DMS53 treated with DMSO at 0.1 percent for 48 hours (cell line): Measurements from ENCODE around the gene CHD2.
"Not testable (repeated sequence)": the region's sequence is repeated elsewhere in the genome, so short reads cannot be mapped to it uniquely, and the experiment has no call there.

Experiments used
- DNase-seq: peaks from one replicate; lab custom pipeline; 2025; ENCODE audit not compliant: unreplicated experiment; lab: John Stamatoyannopoulos, UW

Gene CHD2

GRCh38 chr15:92906020-92906419, 5.9 kb downstream of the CHD2 start:
- no peak for DNase-seq

GRCh38 chr15:92906563-92907081, 6.5 kb downstream of the CHD2 start:
- no peak for DNase-seq

- no peak for DNase-seq
Measured at GRCh38 chr15:92907229-92907628, 7.1 kb downstream of the CHD2 start.

- DNase-seq = no peak
Measured at GRCh38 chr15:92907896-92908712, 8.0 kb downstream of the CHD2 start.

DNA sequence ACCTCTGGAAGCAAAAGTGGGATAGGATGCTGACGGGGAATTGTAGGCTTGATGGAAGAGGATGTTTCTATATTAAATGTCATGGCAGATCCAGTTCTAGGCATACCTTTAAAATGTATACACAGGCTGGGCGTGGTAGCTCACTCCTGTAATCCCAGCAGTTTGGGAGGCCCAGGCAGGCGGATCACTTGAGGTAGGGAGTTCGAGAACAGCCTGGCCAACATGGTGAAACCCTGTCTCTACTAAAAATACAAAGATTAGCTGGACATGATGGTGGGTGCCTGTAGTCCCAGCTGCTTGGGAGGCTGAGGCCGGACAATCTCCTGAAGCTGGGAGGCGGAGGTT, 8.6 kb downstream of the CHD2 start:
- no peak for DNase-seq

GRCh38 chr15:92909136-92909781, 9.1 kb downstream of the CHD2 start:
- DNase-seq = no peak

DNA sequence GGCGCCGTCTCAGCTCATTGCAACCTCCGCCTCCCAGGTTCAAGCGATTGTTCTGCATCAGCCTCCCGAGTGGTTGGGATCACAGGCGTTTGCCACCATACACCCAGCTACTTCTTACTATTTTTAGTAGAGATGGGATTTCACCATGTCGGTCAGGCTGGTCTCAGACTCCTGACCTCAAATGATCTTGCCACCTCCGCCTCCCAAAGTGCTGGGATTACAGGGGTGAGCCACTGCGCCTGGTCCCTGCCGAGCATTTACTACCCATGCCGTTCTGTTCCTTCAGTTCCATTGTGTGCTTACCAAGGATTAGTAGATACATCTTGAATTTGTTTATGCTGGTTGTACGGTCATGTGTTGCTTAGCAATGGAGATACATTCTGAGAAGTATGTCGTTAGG, 10.3 kb downstream of the CHD2 start:
- no peak for DNase-seq

- no peak for DNase-seq
Measured at GRCh38 chr15:92914103-92914499, 14.0 kb downstream of the CHD2 start.

DNA sequence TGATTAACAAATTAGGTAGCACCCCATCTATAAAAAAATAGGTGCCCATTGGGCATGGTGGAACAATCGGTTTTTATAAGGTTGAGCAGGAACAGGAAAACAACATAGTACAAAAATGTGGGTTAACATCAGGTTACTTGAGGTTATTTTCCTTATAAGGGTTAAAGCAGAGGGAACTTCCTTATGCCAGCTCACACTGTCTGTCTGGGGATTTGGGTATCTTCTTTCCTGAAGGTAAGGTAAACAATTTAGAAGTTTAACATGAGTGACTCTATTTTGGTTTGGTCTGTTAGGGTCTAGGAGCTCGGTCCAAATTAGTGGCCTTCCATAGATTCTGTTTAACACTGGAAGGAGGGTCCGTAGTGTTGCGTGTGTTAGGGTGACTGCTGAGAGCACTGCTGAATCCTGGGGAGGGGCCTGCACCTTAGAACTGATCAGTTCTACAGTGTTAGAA, 14.7 kb downstream of the CHD2 start:
- no peak for DNase-seq

DNA sequence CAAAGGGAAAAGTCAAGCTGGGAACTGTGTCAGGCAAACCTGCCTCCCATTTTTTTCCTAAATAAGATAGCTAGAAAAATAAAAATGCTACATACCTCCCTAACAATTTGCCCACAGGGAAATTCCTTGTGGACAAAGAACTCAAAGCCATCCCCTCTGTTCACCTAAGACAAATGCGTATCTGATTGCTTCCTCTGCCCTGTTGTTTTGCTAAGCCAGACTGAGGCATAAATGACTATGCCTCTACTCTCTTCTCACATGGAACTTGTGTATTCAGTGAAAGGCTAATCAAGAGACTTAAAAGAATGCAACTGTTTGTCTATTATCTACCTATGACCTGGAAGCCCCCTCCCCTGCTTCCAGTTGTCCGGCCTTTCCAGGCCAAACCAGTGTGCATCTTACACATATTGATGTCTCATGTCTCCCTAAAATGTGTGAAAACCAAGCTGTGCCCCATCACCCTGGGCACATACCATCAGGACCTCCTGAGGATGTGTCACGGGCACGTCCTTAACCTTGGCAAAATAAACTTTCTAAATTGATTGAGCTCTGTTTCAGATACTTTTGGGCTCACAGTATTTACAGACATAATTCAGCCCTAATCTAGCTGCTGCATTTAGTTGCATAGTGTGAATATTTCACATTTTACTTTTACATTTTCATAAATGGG, 15.8 kb downstream of the CHD2 start:
- DNase-seq = no peak

DNA sequence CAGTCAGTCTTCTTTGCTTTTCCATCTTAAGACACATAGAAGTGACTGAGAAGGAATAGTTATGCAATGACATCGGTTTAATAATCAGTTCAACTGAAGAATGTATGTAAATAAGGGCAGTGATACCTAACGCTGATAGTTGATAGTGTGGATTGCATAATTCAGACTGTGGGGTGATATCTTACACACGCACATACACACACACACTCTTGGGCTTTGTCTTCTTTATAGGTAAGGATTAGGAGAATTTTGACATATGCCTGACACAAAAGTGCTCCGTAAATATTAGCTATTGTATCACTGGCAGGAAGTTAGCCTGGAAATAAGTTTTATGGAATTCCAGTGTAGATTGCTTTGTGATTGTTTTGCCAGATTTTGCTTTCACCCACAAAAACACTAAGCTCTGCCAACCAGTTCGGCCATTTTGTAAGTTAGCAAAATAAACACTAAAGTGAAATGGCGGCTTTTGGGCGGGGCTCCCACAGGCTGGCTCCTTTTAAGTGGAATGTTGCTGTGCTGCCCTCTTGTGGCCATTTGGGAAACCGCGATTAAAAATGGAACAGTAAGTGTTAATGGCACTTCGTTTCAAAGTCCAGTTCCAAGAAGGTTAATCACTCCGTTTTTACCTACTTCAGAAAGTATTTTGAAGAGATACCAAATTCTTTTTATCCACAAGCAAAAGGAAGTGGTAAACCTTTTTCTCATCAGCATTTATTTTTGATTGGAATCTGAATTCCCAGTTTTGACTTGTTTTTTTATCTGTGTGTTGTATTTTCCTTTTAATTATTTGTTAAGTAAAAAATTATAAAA, 17.7 kb downstream of the CHD2 start:
- peak; percentile 67 for DNase-seq

DNA sequence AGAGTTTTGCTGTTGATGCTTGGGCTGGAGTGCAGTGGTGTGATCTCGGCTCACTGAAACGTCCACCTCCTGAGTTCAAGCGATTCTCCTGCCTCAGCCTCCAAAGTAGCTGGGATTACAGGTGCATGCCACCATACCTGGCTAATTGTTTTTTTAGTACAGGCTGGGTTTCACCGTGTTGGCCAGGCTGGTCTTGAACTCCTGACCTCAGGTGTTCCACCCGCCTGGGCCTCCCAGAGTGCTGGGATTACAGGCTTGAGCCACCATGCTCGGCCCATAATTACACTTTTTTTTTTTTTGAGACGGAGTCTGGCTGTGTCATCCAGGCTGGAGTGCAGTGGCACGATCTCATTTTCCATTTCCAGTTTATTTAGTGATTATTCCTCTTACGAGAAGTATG, 18.8 kb downstream of the CHD2 start:
- DNase-seq = not testable (repeated sequence)

DNA sequence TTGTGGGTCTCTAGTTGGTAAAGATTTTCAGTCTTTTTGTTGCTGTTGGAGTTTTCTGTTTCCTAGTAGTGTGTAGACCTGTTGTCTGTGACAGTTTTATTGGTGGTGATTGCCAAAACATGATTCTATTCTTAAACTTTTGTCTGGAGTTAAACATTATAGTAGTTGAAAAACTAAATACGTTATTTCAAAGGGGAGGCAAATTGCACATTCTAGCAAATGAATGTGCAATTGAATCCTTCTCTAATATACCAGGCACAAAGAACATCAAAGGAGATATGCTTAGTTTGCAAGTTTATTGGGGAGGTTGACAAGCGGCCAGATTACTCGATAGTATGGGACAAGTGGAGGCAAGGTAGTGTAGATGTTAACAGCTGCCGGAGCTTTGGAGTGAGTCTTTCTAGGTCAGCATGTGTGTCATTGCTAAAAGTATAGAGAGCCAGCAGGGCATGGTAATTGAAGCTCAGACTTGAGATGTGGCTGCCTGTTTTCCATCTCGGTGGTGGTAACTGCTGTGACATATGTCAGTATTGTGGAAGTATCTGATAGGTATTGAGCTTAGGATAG, 20.6 kb downstream of the CHD2 start:
- DNase-seq = no peak

- DNase-seq = no peak
Measured at GRCh38 chr15:92921215-92922131, 21.3 kb downstream of the CHD2 start.

DNA sequence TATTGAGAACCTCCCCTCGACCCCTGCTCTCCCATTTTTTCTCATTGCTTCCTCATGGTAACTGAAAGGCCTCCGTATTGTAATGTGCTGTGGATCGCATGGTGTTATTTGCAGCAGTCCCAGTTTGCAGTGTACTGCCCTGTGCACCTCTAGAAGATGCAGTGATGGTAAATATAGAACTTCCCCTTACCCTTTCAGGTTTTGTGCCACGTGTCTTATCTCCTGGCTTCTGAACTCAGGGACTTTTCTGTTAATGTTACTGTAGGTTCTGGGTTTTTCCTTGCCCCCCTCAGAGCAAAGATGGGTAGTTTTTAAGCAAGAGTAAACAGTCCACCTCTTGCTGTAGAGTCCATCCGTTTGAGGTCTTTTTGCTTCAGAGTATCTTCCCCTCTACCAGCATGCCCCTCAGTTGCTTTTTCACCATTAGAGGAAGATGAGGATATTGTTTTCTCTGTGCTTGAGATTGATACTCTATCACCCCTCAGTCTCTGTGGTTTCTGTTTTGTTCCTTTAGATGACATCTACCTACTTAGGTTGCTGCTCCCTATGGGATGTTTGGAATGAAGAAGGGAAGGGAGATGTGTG, 22.4 kb downstream of the CHD2 start:
- no peak for DNase-seq

- no peak for DNase-seq
Measured at GRCh38 chr15:92924216-92924615, 24.1 kb downstream of the CHD2 start.

DNA sequence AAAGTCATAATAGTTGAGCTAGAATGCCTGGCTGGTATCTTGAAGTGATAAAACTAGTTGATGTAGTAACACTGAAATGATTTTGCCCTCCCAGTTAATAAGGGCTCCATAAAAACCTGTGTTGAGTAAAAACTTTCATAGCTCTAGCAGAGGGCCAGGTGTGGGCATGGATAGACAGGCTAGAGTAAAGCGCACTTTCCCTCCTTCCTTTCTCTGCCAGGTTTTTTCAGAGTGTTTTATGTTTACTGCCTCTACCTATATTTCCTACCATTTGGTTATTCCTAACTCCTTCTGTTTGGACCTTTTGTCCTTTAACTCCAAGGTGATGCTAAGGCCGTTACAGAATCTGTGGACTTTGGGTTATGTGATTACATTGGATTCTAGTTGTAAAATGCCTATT, 25.3 kb downstream of the CHD2 start:
- DNase-seq = no peak

DNA sequence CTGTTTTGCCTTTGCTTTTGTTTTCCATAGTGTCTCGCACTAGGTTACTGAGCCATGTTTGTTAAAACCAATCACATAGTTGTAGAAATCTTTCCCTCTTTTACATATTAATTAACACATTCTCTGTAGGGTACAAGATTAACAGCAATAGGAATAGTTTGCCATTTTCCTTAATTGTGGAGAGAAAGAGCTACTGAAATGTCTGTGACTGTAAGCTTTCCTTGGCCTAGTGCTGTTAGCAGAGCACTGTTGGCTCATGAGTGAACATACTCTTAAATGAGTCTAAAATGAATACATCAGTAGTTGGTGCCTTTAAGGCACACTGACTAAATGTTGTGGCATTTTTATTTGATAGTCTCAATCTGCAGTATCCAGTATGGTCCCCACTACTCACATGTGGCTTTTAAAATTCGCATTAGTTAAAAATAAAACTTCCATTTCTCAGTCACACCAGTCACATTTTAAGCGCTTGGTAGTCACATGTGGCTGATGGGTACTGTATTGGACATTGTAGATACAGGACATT, 28.2 kb downstream of the CHD2 start:
- no peak for DNase-seq

DNA sequence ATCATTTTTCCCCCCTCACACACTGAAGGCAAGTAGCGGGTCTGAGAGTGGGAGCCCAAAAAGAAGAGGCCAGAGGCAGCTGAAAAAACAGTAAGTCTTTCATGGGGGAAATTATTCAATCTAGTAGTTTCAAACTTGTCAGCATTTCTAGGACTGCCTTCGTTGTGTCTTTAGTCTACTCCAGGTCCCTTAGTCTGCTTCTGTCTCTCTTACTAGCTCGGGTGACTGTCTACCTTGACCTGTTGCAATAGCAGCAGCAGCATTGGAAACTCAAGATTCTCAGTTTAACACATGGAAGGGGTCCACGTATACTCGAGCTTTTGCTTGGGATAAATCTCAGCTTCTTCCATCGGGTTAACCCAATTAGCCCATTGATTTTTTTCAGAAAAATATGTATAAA, 28.9 kb downstream of the CHD2 start:
- no peak for DNase-seq
